Activated CD4-positive, alpha-beta T cell treated with anti-CD3 and anti-CD28 coated beads, Interleukin-2, Interleukin-6, amounts not matched to agents 100 ng/mL and 50 ng/mL, durations not matched to agents 16 hours and 8 hours (primary cell): ENCODE measurements around the gene APBA2.

ENCODE experiments used
- DNase-seq: peaks from one replicate; pipeline ENCODE4 v3.0.0-alpha.2; 2020

The APBA2 gene

GRCh38 chr15:28897861-28898585 is 12.2 kb downstream of the APBA2 start:
- no peak for DNase-seq

DNA sequence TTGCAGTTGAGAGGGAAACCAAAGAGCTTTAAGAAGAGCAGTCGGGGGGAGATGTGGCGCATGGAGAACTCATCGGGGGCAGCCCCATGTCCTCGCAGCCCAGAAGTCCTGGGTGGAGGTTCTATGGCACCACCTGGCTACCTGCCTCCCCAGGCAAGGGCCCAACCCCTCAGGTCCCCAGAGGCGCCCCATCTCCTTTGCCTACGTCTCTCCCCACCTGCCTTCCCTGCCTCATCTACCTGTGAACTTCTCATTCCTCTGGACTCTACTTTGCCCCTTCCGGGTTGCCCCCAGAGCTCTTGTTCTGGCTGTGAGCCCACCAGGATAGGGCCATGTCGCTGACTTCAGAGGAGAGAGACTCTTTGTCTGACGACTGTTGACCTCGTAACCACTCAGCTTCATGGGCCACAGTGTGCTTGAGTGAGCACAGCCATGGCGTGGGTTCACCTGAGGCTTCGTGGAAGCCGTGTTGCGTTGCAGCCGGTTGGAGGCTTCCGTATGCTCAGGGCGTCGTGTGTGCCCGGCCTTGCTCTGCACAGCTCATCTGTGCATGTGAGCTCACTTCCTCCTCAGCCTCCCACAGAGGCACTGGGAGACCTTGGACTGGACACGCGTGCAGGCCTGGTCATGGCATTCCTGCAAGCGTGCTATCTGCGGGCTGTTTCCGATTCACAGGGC is 13.4 kb downstream of the APBA2 start:
- no peak for DNase-seq

- no peak for DNase-seq
Observed at GRCh38 chr15:28900041-28900891, 14.5 kb downstream of the APBA2 start.

DNA sequence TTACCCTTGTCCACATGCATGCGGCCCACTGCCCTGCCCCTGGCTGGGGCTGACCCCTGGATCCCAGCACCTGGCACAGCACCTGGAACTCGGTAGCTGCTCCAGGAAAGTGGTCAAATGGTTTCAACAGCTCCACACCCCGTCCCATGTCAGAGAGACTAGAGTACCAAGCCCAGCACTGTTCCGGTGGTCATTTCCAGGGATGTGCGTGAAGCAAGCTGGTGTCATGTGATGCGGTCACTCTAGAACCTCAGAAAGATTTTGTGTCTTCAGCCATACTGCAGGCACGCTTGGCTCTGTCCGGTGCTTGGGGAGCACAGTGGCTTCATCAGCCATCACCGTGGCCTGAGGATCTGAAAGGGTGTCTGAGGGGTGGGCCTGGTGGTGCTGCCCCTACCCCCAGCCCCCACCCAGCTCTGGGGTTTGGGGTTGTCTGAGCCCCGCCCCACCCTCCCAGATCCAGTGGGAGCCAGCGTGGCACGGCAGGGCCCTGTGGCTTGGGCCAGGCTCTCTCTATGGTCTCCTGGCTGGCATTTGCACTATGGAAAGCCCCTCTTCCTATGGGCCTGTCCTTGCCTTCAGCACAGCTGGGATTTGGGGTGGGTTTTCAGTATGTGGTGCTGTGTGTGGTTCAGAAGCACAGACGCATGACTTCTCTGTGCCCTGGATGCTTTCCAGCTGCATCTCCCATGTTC is 15.3 kb downstream of the APBA2 start:
- no peak for DNase-seq

DNA sequence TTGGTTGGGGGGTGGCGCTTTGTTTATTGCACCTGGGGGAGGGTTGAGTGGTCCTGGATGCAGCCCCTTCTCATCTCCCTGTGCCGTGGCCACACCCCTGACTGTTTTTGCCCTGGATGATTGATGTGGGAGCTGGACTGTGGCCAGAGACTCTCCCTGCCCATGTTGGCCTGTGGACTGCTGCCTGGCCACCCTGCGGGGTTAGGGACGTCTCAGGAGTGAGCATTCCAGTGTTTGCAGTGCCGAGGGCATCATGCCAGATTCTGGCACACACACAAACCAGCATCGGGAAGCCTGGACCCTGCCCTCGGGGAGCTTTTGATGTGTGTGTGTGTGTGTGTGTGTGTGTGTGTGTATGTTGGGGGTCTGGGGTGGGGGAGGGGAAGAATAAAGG is 15.8 kb downstream of the APBA2 start:
- no peak for DNase-seq

DNA sequence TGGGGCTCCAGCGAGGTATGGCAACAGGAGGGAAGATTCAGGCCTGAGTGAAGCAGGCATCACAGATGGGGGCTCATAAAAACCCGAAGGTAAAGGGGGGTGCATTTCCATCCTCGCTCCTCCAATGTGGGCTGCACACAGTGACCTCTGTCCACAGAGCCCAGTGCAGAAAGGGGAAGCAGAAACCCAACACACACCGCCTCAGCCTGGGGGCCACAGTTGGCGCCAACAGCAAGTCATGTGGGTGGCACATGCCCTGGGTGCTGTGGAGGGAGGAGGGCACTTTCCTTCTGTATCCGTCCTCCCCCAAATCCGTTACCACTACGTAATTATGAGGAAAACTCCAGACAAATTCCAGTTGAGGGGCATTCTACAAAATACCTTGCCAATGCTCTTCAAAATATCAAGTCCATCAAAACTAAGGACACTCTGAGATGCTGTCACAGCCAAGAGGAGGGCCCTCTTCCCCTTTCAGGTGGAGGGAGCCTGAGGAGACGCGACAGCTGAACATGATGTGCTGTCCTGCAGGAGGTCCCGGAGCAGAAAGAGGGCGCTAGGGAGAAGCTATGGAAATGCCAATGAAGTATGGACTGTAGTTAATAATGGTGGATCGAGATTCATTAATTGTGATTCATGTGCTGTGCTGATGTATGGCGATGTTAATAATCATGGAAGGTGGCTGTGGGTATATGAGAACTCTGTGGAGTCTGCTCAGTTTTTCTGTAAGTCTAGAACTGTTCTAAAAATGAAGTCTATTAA is 16.4 kb downstream of the APBA2 start:
- no peak for DNase-seq

GRCh38 chr15:28902856-28903255 is 17.1 kb downstream of the APBA2 start:
- no peak for DNase-seq

DNA sequence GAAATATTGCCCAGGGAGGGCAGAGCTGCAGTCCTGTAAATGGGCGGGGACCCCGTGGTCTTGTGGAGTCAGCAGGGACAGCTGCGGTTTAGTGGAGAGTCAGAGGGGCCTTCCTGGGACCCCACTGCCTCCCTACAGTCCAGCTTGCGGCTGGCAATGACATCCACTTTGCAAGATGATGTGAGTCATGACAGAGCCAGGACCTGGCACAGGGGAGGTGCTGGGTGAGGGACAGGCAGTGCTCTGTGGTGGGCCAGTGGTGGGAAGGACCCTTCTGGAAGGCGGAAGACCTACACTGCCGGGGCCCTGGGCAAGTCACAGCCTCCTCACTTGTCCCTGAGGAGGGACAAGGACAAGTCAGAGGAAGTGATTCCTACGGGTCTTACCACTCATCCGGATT is 17.8 kb downstream of the APBA2 start:
- no peak for DNase-seq

DNA sequence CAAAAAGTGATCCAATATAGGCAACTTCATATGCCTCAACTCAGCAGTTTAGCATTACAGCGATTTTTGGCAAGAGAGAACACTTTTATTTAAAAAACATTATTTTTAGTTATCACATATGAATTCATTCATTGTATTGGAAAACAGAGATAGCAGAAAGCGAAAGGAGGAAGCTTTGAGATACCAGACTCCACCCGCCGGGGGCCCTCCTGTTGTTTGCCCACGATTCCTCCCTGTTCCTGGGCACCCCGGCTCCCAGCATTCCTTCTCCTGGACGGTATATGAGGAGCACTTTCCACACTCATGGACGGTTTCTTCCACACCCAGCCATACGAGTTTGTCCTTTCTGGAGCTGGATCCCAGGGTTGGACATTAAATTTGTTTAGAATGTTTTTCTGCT is 18.2 kb downstream of the APBA2 start:
- DNase-seq = no peak

DNA sequence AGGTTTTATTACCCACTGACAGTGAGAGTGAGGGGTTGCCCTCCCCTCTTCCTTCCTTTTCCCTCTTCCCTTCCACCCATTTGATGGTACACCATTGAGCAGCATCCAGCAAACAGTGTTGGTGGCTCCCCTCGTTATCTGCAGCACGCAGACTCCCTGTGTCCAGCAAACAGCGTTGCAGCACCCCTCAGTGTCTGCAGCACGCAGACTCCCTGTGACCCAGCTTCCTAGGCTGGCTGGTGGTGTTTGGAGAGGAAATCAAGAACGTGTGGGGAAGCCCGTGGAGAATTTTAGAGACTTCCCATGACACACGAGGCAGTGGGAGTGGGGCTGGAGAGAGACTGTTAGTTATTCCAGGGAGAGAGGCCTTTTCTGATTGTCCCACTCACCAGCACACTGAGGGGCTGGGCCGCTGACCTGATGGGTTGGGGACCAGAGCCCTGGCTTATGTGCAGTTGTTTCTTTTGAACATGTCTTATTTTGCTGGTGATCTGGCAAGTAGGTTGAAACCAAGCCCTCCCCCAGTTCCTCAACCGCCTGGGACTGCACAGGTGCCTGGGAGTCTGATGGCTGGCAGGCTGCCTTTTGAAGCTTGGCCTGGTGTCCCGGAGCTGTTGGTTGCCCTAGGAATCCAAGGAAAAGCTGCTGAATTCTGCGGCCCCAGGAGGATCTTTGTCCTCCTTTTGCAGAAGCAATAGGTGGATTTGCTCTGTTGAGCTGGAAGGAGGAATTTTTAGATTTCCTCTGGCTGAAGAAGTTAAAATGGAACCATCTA is 19.0 kb downstream of the APBA2 start:
- DNase-seq = no peak

DNA sequence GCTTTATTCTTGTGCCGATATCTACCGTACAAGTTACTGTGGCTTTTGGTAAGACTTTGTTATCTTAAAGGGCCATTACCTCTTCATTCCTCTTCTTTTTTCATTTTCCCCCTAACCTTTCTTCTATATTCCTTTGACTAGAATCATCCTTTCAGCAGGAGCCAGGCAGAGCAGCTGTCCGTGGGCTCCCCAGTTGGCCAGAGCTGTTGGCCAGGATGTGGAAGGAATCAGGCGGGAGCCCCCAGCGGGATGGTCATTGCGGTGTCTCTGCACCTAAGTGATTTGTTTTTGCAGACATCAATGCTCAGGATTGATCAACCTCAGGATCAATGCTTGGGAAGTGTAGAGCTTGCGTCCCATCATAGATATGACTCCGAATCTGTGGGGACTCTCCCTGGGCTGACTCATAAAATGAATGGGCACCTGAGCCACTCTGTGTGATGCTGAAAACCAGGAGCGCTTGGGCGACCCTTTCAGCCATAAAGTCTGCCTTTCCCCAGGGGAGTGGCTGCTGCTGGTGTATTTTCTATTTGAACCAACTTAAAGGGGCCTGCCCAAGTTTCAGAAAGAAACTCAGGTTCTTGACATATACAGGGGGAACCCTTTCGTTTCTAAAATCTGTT is 21.7 kb downstream of the APBA2 start:
- DNase-seq = no peak

DNA sequence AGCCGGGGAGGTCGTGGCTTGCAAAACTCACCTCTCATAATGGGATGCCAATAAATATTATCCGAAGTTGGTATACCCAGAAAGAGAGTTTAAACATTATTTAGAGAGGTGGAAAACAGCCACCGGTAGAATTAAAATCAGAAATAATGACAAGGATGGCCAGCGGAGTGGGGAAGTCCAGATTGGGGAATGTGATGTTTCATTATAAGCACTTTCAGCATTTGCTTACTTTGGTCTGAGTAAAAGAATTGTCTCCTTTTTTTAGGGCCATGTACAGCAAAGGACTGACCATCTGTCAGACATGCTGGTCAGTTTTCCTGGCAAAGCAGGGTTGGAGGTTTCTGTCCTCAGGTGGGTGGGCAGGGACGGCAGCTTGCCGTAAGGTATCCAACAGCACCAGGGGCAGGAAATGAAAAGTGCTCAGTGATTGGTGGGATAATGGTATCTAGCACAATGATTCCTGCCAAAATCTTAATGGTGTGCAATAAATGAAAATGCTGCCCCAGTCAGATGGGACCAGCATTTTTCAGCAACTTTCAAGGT is 24.3 kb downstream of the APBA2 start:
- DNase-seq = no peak

GRCh38 chr15:28911310-28911931 is 25.6 kb downstream of the APBA2 start:
- DNase-seq = no peak

- no peak for DNase-seq
Observed at GRCh38 chr15:28912422-28912821, 26.6 kb downstream of the APBA2 start.

- no peak for DNase-seq
Observed at GRCh38 chr15:28913171-28913765, 27.5 kb downstream of the APBA2 start.

GRCh38 chr15:28914046-28914445 is 28.3 kb downstream of the APBA2 start:
- DNase-seq = no peak

DNA sequence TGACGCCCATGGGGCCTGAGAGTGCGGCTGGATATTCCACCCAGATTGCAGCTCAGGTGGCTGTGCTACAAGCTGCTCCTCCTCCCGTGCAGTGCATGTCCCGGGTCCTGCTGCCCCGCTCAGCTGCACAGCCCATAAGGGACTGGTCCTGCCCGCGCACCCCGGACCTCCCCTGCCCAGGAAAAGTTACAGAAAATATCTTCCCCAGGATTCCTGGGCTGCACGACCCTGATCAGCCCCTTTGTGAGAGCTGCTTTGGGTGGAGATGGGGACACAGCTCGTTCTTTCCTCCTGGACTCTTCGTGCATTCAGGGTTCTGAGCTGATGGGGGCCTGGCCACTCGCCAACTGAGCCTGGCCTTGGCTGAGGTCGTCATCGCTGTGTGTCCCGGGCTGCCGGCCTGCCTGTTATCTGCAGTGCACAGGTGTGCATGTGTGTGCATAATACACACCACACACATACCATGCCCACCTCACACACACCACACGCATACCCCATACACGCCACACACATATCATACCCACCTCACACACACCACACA is 28.8 kb downstream of the APBA2 start:
- no peak for DNase-seq

DNA sequence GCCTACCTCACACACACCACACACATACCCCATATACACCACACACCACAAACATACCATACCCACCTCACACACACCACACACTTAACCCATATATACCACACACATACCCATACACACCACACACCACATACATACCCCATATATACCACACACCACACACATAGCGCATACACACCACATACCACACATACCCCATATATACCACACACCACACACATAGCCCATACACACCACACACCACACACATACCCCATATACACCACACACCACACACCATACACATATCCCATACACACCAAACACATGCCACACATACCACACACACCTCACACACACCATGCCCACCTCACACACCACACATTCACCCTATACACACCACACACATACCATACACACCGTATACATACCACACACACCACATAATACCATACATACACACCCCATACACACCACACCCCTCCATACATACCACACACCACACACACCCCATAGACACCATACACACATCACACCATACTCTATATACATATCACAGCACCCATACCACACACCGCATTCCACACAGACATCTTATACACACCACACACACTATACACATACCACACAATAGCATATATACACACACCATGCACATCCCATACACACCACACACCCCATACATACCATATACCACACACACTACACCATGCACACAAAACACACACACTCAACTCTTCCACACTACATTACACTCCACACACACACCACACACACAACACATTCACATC is 29.5 kb downstream of the APBA2 start:
- DNase-seq = no peak

DNA sequence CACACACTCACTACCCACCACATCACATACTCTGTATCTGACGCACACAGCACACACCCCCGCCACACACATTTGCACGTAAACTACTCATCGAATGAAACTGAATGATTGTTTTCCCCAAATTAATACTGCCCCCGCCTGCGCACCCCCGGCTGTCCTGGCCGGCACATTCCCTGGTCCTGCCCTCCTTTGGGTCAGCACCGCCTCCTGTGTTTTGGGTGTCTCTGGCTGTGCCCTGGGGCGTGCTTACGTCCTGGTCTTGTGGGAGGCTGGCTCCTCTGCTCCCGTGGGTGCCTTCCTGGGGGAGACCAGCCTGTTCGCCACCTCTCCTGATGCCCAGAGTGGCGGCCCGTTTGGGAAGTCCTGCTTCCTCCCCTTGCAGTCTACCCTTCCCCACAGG is 30.2 kb downstream of the APBA2 start:
- no peak for DNase-seq
